Nephron (organoid): ENCODE measurements around the gene IL11RA.

ENCODE experiments used
- H3K27ac Mint-ChIP-seq, 3 experiments: 2 replicates each; pipeline ENCODE4 v1.8.0; 2020; ENCODE audit warnings: mixed read lengths in 3 of 3, mild to moderate bottlenecking in 2 of 3, moderate library complexity in 1 of 3
- H3K27me3 Mint-ChIP-seq: 2 replicates; pipeline ENCODE4 v1.8.0; 2021; ENCODE audit warnings: low read depth, mild to moderate bottlenecking, moderate library complexity, mixed read lengths
- H3K36me3 Mint-ChIP-seq: 2 replicates; pipeline ENCODE4 v1.8.0; 2020; ENCODE audit warnings: low read depth, mixed read lengths
- H3K4me1 Mint-ChIP-seq: 2 replicates; pipeline ENCODE4 v1.8.0; 2020; ENCODE audit warnings: mixed read lengths
- H3K4me3 Mint-ChIP-seq, 3 experiments: 2 replicates each; pipeline ENCODE4 v1.8.0; 2020; ENCODE audit warnings: mild to moderate bottlenecking in 3 of 3, mixed read lengths in 3 of 3, moderate library complexity in 2 of 3
- H3K9me3 Mint-ChIP-seq: 2 replicates; pipeline ENCODE4 v1.8.0; 2020; ENCODE audit warnings: mixed read lengths
- CTCF ChIP-seq, 3 experiments: fragments of 200-600 bp; sonication (generic); IDR thresholded peaks; one replicate each; pipeline ENCODE4 v1.5.0; 2021; ENCODE audit warnings: antibody characterized with exemption in 3 of 3; ENCODE audit not compliant: unreplicated experiment in 3 of 3

The IL11RA gene

GRCh38 chr9:34693560-34693959 is 41.6 kb downstream of the IL11RA start:
- no peaks in the 10 kb centered on the region for H3K4me1 Mint-ChIP-seq
- peaks cover 4% of the 10 kb centered on the region for H3K27me3 Mint-ChIP-seq
- H3K4me3 Mint-ChIP-seq, result no peak overlapping the region
- H3K9me3 Mint-ChIP-seq, result no peaks in the 10 kb centered on the region
- TF ChIP-seq CTCF (IDR thresholded peaks at IDR 0.05; ENCODE audit: unreplicated experiment in 3 of 3), result no peak
- no peak overlapping the region for H3K27ac Mint-ChIP-seq
- peaks cover 4% of the 10 kb centered on the region for H3K36me3 Mint-ChIP-seq

GRCh38 chr9:34694811-34695210 is 42.8 kb downstream of the IL11RA start:
- H3K36me3 Mint-ChIP-seq, result peaks cover 4% of the 10 kb centered on the region
- H3K27ac Mint-ChIP-seq, result no peak overlapping the region
- H3K9me3 Mint-ChIP-seq, result no peaks in the 10 kb centered on the region
- no peak for TF ChIP-seq CTCF (IDR thresholded peaks at IDR 0.05; ENCODE audit: unreplicated experiment in 3 of 3)
- peaks cover 13% of the 10 kb centered on the region for H3K27me3 Mint-ChIP-seq
- no peak overlapping the region for H3K4me3 Mint-ChIP-seq
- no peaks in the 10 kb centered on the region for H3K4me1 Mint-ChIP-seq

GRCh38 chr9:34701023-34701768 is 49.2 kb downstream of the IL11RA start:
- H3K9me3 Mint-ChIP-seq, result no peaks in the 10 kb centered on the region
- peaks cover 30% of the 10 kb centered on the region for H3K27me3 Mint-ChIP-seq
- TF ChIP-seq CTCF (IDR thresholded peaks at IDR 0.05; ENCODE audit: unreplicated experiment in 3 of 3), result peak; percentile 91 to 95 (median 94)
- peaks cover 7% of the 10 kb centered on the region for H3K4me1 Mint-ChIP-seq
- H3K4me3 Mint-ChIP-seq, result peak overlapping the region; percentile 62 to 75 (median 71)
- H3K27ac Mint-ChIP-seq, result no peak overlapping the region
- H3K36me3 Mint-ChIP-seq, result no peaks in the 10 kb centered on the region

GRCh38 chr9:34701769-34702736 is 50.1 kb downstream of the IL11RA start:
- Mint-ChIP-seq H3K4me1 (peaks cover 11% of the 10 kb centered on the region), H3K27me3 (peaks cover 30% of the 10 kb centered on the region), H3K27ac (peak overlapping the region in 2 of 3 experiments; percentile 24 to 59), H3K36me3 (no peaks in the 10 kb centered on the region), H3K4me3 (peak overlapping the region; percentile 73 to 85 (median 84)), H3K9me3 (no peaks in the 10 kb centered on the region)
- peak; percentile 98 to 100 (median 99) for TF ChIP-seq CTCF (IDR thresholded peaks at IDR 0.05; ENCODE audit: unreplicated experiment in 3 of 3)

- Mint-ChIP-seq H3K27ac (peak overlapping the region in 2 of 3 experiments; percentile 6 to 28), H3K4me1 (peaks cover 24% of the 10 kb centered on the region), H3K4me3 (no peak overlapping the region), H3K36me3 (no peaks in the 10 kb centered on the region), H3K27me3 (peaks cover 1% of the 10 kb centered on the region), H3K9me3 (peaks cover 5% of the 10 kb centered on the region)
- no peak for TF ChIP-seq CTCF (IDR thresholded peaks at IDR 0.05; ENCODE audit: unreplicated experiment in 3 of 3)
Observed at GRCh38 chr9:34707130-34707529, 55.1 kb downstream of the IL11RA start.
